Measurements from ENCODE around the gene ZMYM4. TPM values are rescaled to one million over a fixed set of nuclear protein-coding genes. Genes with fewer than 3 reads are reported as not detected.

Gene ZMYM4
- total and polyA plus RNA-seq, 4 donors, result 9.0 to 63.8 (median 21.7) TPM

- 31 to 52% methylated on average over 13 of the region's 13 CpGs for WGBS, 2 donors
- H3K27ac ChIP-seq (ENCODE audit: low read depth in 1 of 2, low read length in 1 of 2), result peak overlapping the region in 1 of 2 donors; percentile 26
- DNase-seq (peak in 2 of 3 donors; percentile 18 to 42), ATAC-seq (ENCODE audit: insufficient read depth, low FRiP score) (peak; percentile 34)
- H3K9ac ChIP-seq (ENCODE audit: insufficient read depth in 1 of 2, low read length in 2 of 2), result no peak overlapping the region
- H3K36me3 ChIP-seq (ENCODE audit: control insufficient read depth in 4 of 4, insufficient read depth in 4 of 4, low read length in 4 of 4), result no peaks in the 10 kb centered on the region
- H3K9me3 ChIP-seq (ENCODE audit: control insufficient read depth in 4 of 4, insufficient read depth in 3 of 4, low read length in 3 of 4), result peaks cover 0 to under 1% (median 0%) of the 10 kb centered on the region in 4 donors
- no peak for TF ChIP-seq CTCF (IDR thresholded peaks at IDR 0.05; ENCODE audit: control extremely low read depth, extremely low read depth)
- peaks cover 0 to 2% (median 0%) of the 10 kb centered on the region in 5 donors for H3K4me1 ChIP-seq (ENCODE audit: control insufficient read depth in 5 of 5, insufficient read depth in 5 of 5, low read length in 5 of 5)
- H3K27me3 ChIP-seq (ENCODE audit: control insufficient read depth in 3 of 3, insufficient read depth in 3 of 3, low read length in 2 of 3), result no peaks in the 10 kb centered on the region
- H3K4me3 ChIP-seq, result no peak overlapping the region
Measured at GRCh38 chr1:35345439-35345981, 77.0 kb downstream of the ZMYM4 start.

- H3K4me1 ChIP-seq (ENCODE audit: control insufficient read depth in 5 of 5, insufficient read depth in 5 of 5, low read length in 5 of 5), result peaks cover 0 to 2% (median 0%) of the 10 kb centered on the region in 5 donors
- ATAC-seq (ENCODE audit: insufficient read depth, low FRiP score) (no peak), DNase-seq (no peak)
- no peak for TF ChIP-seq CTCF (IDR thresholded peaks at IDR 0.05; ENCODE audit: control extremely low read depth, extremely low read depth)
- no peak overlapping the region for H3K9ac ChIP-seq (ENCODE audit: insufficient read depth in 1 of 2, low read length in 2 of 2)
- no peak overlapping the region for H3K27ac ChIP-seq (ENCODE audit: low read depth in 1 of 2, low read length in 1 of 2)
- no peaks in the 10 kb centered on the region for H3K9me3 ChIP-seq (ENCODE audit: control insufficient read depth in 4 of 4, insufficient read depth in 3 of 4, low read length in 3 of 4)
- 83 to 92% methylated on average over 6 of the region's 6 CpGs for WGBS, 2 donors
- no peak overlapping the region for H3K4me3 ChIP-seq
- no peaks in the 10 kb centered on the region for H3K27me3 ChIP-seq (ENCODE audit: control insufficient read depth in 3 of 3, insufficient read depth in 3 of 3, low read length in 2 of 3)
- peaks cover 0 to 3% (median 0%) of the 10 kb centered on the region in 4 donors for H3K36me3 ChIP-seq (ENCODE audit: control insufficient read depth in 4 of 4, insufficient read depth in 4 of 4, low read length in 4 of 4)
Measured at GRCh38 chr1:35350872-35351271, 82.4 kb downstream of the ZMYM4 start.

DNA sequence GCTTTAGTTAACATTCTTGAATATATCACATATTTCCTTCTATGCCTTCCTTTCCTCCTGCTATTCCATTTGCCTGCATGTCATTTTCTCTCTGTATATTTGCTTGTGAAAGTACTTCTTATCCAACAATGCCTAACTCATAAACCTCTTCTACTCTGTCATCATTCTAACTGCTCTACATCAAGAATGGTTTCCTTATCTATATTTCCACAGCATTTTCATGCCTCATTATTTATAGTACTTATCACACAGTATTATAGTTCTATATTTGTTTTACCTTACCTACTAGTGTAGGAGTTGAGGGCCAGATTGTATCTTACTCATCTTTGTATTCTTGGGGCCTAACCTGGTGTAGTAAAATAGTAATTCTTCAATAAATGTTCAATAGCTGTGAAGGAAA is 91.5 kb downstream of the ZMYM4 start:
- no peak overlapping the region for H3K4me3 ChIP-seq
- no peak overlapping the region for H3K9ac ChIP-seq (ENCODE audit: insufficient read depth in 1 of 2, low read length in 2 of 2)
- peaks cover 0 to 7% (median 0%) of the 10 kb centered on the region in 5 donors for H3K4me1 ChIP-seq (ENCODE audit: control insufficient read depth in 5 of 5, insufficient read depth in 5 of 5, low read length in 5 of 5)
- H3K27me3 ChIP-seq (ENCODE audit: control insufficient read depth in 3 of 3, insufficient read depth in 3 of 3, low read length in 2 of 3), result no peaks in the 10 kb centered on the region
- H3K9me3 ChIP-seq (ENCODE audit: control insufficient read depth in 4 of 4, insufficient read depth in 3 of 4, low read length in 3 of 4), result no peaks in the 10 kb centered on the region
- ATAC-seq (ENCODE audit: insufficient read depth, low FRiP score), result no peak
- no peak for DNase-seq
- peaks cover 2 to 18% (median 4%) of the 10 kb centered on the region in 4 donors for H3K36me3 ChIP-seq (ENCODE audit: control insufficient read depth in 4 of 4, insufficient read depth in 4 of 4, low read length in 4 of 4)
- H3K27ac ChIP-seq (ENCODE audit: low read depth in 1 of 2, low read length in 1 of 2), result no peak overlapping the region
- TF ChIP-seq CTCF (IDR thresholded peaks at IDR 0.05; ENCODE audit: control extremely low read depth, extremely low read depth), result no peak

DNA sequence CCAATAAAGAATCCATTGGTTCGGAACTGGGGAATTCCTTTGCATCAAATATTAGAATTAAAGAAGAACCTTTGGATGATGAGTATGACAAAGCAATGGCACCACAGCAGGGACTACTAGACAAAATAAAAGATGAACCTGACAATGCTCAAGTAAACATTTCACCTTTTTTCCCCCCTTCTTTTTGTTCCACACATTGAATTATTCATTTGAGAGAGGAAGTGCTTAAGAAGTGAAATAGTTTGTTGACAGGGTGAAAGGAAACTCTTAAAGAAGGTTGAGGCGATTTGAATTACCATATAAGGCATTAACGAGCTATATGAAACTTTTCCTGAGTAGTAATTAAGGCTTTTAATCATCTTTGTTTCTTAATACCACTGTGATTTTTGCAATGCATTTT is 93.1 kb downstream of the ZMYM4 start:
- H3K9ac ChIP-seq (ENCODE audit: insufficient read depth in 1 of 2, low read length in 2 of 2), result no peak overlapping the region
- H3K4me3 ChIP-seq, result no peak overlapping the region
- no peak for ATAC-seq (ENCODE audit: insufficient read depth, low FRiP score)
- TF ChIP-seq CTCF (IDR thresholded peaks at IDR 0.05; ENCODE audit: control extremely low read depth, extremely low read depth), result no peak
- H3K36me3 ChIP-seq (ENCODE audit: control insufficient read depth in 4 of 4, insufficient read depth in 4 of 4, low read length in 4 of 4), result peaks cover 2 to 18% (median 4%) of the 10 kb centered on the region in 4 donors
- 43 to 60% methylated on average over 3 of the region's 3 CpGs for WGBS, 2 donors
- no peak overlapping the region for H3K27ac ChIP-seq (ENCODE audit: low read depth in 1 of 2, low read length in 1 of 2)
- H3K9me3 ChIP-seq (ENCODE audit: control insufficient read depth in 4 of 4, insufficient read depth in 3 of 4, low read length in 3 of 4), result no peaks in the 10 kb centered on the region
- H3K27me3 ChIP-seq (ENCODE audit: control insufficient read depth in 3 of 3, insufficient read depth in 3 of 3, low read length in 2 of 3), result no peaks in the 10 kb centered on the region
- no peak for DNase-seq
- peaks cover 0 to 7% (median 0%) of the 10 kb centered on the region in 5 donors for H3K4me1 ChIP-seq (ENCODE audit: control insufficient read depth in 5 of 5, insufficient read depth in 5 of 5, low read length in 5 of 5)
